MCF 10A (cell line): ENCODE results near the gene CNN1. TPM values are rescaled to one million over a fixed set of nuclear protein-coding genes. Genes with fewer than 3 reads are reported as not detected.

Source experiments
- BruUV-seq: library from RNA; stranded (reverse); fragments of 400-500 nt; replicated peaks from 2 replicates; lab custom pipeline; 2021; lab: Mats Ljungman, UMichigan
- CTCF ChIA-PET: fragments of 300-600 bp; sonication (Branson Sonifier 250); formaldehyde crosslinking; extraction: SDS; loops from one replicate; lab custom pipeline; 2021; ENCODE audit warnings: antibody characterized with exemption, inconsistent platforms; lab: Yijun Ruan, JAX
- POLR2A ChIA-PET: fragments of 300-600, 350-650 bp; sonication (Branson Sonifier 250); formaldehyde crosslinking; extraction: SDS; loops from one replicate; lab custom pipeline; 2020; ENCODE audit warnings: antibody characterized with exemption, inconsistent platforms; lab: Yijun Ruan, JAX
- DNase-seq: peaks from one replicate; pipeline ENCODE4 v3.0.0-alpha.2; 2018; ENCODE audit not compliant: unreplicated experiment
- H3K27ac Mint-ChIP-seq: one replicate; pipeline ENCODE4 v1.8.0; 2022; ENCODE audit warnings: mild to moderate bottlenecking, low read depth, mixed read lengths; ENCODE audit not compliant: unreplicated experiment
- H3K27me3 Mint-ChIP-seq: one replicate; pipeline ENCODE4 v1.8.0; 2022; ENCODE audit warnings: mixed read lengths; ENCODE audit not compliant: insufficient read depth, unreplicated experiment
- H3K36me3 Mint-ChIP-seq: one replicate; pipeline ENCODE4 v1.8.0; 2022; ENCODE audit warnings: mild to moderate bottlenecking, moderate library complexity, mixed read lengths; ENCODE audit not compliant: insufficient read depth, unreplicated experiment
- H3K4me1 Mint-ChIP-seq: one replicate; pipeline ENCODE4 v1.8.0; 2022; ENCODE audit warnings: mixed read lengths; ENCODE audit not compliant: insufficient read depth, unreplicated experiment
- H3K4me3 Mint-ChIP-seq: one replicate; pipeline ENCODE4 v1.8.0; 2022; ENCODE audit warnings: mild to moderate bottlenecking, moderate library complexity, mixed read lengths; ENCODE audit not compliant: unreplicated experiment
- H3K9me3 Mint-ChIP-seq: one replicate; pipeline ENCODE4 v1.8.0; 2022; ENCODE audit warnings: mixed read lengths; ENCODE audit not compliant: unreplicated experiment
- intact Hi-C: fragments of 100-400 bp; cut with micrococcal nuclease; formaldehyde crosslinking; loops from 2 replicates; pipeline ENCODE4 v1.14.1; 2022
- total RNA-seq: library from RNA; stranded (reverse); gene quantifications from 2 replicates; pipeline ENCODE4 v1.2.3, GENCODE V29; 2022
- TF ChIP-seq, protein P1 (sequence below): fragments of 200-600 bp; IDR thresholded peaks from one replicate; pipeline ENCODE4 v1.8.0; 2022; ENCODE audit warnings: antibody characterized with exemption, mild to moderate bottlenecking; ENCODE audit not compliant: unreplicated experiment

The CNN1 gene
- total RNA-seq, 1 experiment from 2014 or later = not detected

DNA sequence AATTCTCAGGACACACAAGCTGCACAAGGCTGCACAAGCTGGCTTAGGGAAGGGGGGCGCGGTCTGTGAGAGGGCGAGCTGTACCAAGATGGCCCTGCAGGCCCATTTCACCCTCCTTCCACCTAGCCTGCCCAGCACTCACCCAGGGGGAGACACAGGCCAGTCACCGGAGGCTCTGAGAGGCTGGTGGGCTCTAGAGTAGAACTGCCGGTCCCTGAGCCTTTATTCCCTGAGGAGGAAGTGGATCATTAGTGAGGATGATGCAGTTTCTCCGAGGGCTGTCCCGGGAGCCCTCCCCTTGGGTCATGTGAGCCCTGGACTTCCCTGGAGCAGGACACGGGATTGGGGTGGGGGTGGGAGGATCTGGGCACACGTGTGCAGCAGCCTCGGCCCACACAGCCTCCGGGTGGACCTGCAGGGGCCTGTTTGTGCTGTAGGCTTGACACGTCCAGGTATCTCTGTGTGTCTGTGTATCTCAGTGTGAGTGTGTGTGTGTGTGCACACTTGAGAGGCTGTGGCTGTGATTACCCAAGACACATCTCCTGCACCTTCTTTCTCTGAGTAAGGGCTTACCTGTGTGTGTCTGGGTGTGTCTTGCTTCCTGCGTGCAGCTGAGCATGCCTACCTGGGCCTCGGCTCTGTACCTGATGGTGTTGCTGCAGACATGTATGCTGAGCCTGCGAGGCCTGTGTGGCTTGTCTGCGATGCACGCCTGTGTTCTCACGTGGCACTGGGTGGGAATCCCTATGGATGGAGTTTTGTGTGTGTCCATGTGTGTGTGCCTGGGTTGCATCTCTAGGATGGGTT is 39.0 kb downstream of the CNN1 start, which contains the start of gene ACP5:
TSS of gene ACP5 (minus strand) at position 195 of the 807 bp plus-strand sequence. CDS start 328 bp downstream, outside the sequence.
- Mint-ChIP-seq H3K4me3 (no peak within 1 kb of the TSS), H3K36me3 (no peaks in the 10 kb centered on the region), H3K4me1 (peaks cover 6% of the 10 kb centered on the region), H3K27me3 (no peaks in the 10 kb centered on the region), H3K27ac (no peak within 1 kb of the TSS), H3K9me3 (no peaks in the 10 kb centered on the region)
- intact Hi-C loops = no loop called here
- TF ChIP-seq, protein P1, sequence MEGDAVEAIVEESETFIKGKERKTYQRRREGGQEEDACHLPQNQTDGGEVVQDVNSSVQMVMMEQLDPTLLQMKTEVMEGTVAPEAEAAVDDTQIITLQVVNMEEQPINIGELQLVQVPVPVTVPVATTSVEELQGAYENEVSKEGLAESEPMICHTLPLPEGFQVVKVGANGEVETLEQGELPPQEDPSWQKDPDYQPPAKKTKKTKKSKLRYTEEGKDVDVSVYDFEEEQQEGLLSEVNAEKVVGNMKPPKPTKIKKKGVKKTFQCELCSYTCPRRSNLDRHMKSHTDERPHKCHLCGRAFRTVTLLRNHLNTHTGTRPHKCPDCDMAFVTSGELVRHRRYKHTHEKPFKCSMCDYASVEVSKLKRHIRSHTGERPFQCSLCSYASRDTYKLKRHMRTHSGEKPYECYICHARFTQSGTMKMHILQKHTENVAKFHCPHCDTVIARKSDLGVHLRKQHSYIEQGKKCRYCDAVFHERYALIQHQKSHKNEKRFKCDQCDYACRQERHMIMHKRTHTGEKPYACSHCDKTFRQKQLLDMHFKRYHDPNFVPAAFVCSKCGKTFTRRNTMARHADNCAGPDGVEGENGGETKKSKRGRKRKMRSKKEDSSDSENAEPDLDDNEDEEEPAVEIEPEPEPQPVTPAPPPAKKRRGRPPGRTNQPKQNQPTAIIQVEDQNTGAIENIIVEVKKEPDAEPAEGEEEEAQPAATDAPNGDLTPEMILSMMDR = no peak
- POLR2A ChIA-PET = interaction anchor here (1.3 kb wide), 1 partner anchor 19 kb away, joined by 6 read pairs; the partner anchor contains the start of gene ELOF1
- no TSS peak for BruUV-seq
- CTCF ChIA-PET = interaction anchor here (0.9 to 1.2 kb wide), 3 partner anchors 11 to 19 kb away, joined by 3 read pairs; no protein-coding TSS in a partner anchor
- no peak for DNase-seq

DNA sequence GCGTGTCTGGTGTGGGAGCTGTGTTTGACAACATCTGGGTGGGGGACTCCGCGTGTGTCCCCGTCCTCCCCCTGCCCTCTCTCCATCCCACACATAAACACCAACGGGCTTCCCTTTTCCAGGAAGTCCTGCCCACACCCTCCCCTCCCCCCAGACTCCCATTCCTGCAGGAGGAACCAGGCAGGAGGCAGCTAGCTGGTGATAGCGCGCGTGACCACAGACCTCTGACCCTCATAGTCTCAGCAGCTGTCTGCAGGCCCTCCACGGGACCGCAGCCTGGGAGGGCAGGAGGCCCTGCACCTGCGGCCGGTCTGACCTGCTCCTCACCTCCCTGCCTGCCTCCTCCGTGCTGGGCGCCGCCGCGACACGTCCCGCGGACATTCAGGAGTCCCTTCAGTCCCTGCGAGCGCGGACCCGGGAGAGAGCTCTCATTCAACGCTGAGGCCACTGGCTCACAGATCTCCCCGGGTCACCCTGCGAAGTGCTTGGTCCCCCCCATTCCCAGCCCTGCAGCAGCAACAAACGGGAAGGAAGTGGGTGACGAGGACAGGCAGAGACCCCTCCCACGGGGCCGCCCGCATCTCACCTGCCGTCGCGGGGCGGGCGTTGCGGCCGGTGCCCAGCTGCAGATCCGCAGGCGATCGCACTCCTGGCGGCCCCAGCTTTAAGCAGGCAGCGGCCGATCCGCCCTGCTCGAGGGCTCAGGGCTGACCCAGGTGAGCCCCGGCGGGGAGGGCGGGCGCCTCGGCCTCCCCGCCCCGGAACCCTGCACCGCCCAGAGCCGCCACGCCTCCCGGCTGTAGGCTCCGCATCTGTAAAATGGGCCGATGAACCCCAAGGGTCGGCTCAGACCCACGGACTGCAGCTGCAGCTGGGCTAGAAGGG is 39.8 kb downstream of the CNN1 start:
- no peaks in the 10 kb centered on the region for H3K9me3 Mint-ChIP-seq
- H3K36me3 Mint-ChIP-seq = no peaks in the 10 kb centered on the region
- TF ChIP-seq, protein P1 = no peak
- intact Hi-C loops = no loop called here
- H3K4me3 Mint-ChIP-seq = no peak overlapping the region
- POLR2A ChIA-PET = interaction anchor here (1.3 kb wide), 1 partner anchor 20 kb away, joined by 6 read pairs; the partner anchor contains the start of gene ELOF1
- H3K4me1 Mint-ChIP-seq = peaks cover 6% of the 10 kb centered on the region
- no peaks in the 10 kb centered on the region for H3K27me3 Mint-ChIP-seq
- no TSS peak for BruUV-seq
- no peak overlapping the region for H3K27ac Mint-ChIP-seq
- no peak for DNase-seq
- CTCF ChIA-PET = interaction anchor here (0.5 to 1.2 kb wide), 4 partner anchors 10 to 19 kb away, joined by 3 read pairs; no protein-coding TSS in a partner anchor

DNA sequence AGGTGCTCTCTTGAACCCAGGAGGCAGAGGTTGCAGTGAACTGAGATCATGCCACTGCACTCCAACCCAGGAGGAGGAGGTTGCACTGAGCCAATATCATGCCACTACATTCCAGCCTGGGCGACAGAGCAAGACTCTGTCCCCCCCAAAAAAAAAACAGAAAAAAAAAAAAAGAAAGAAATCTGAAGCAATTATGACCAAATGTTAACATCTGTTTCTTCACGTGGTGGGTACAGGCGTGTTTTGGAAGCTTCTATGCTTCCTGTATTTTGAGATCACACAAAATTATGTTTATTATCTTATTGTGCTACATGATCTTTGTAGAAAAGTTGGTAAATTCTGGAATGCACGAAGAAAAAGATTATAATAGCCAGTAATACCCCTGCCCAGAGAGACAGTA is 41.5 kb downstream of the CNN1 start:
- Mint-ChIP-seq H3K4me1 (peaks cover 6% of the 10 kb centered on the region), H3K4me3 (no peak overlapping the region), H3K27ac (no peak overlapping the region), H3K36me3 (no peaks in the 10 kb centered on the region), H3K27me3 (no peaks in the 10 kb centered on the region), H3K9me3 (no peaks in the 10 kb centered on the region)
- ChIA-PET CTCF (interaction anchor here (0.7 kb wide), 1 partner anchor 62 kb away, joined by 3 read pairs; no protein-coding TSS in a partner anchor), POLR2A (interaction anchor here (1.2 kb wide), 1 partner anchor 21 kb away, joined by 3 read pairs; the partner anchor contains the start of gene ELOF1)
- no TSS peak for BruUV-seq
- intact Hi-C loops = loop anchor here (10.0 kb wide), 1 partner anchor 45 kb away; the partner anchor contains the start of gene CNN1
- TF ChIP-seq, protein P1 = no peak
- DNase-seq = no peak
